GM23338 (cell line): Measurements from ENCODE around the gene DIRAS2. TPM values are rescaled to one million over a fixed set of nuclear protein-coding genes. Genes with fewer than 3 reads are reported as not detected.

Experiments used
- ATAC-seq: fragments of 200-7000 bp; cut with Tn5 transposase; 3 replicates; pipeline ENCODE4 v1.9.1; 2020
- DNase-seq: peaks from one replicate; pipeline ENCODE4 v3.0.0-alpha.2; 2015; ENCODE audit warnings: low spot score
- H2AFZ ChIP-seq: fragments of 200-600 bp; sonication (generic); 2 replicates; pipeline ENCODE4 v1.8.0; 2016; ENCODE audit warnings: antibody characterized with exemption, mild to moderate bottlenecking, moderate library complexity
- H3F3A ChIP-seq: fragments of 200-600 bp; sonication (generic); replicated peaks from 2 replicates; pipeline ENCODE4 v1.8.0; 2017; ENCODE audit warnings: antibody characterized with exemption, mixed run types, low read depth
- H3K27ac ChIP-seq: fragments of 200-600 bp; sonication (generic); 2 replicates; pipeline ENCODE4 v1.6.1; 2016; ENCODE audit warnings: low read depth
- H3K27me3 ChIP-seq: fragments of 200-600 bp; sonication (generic); 2 replicates; pipeline ENCODE4 v1.8.0; 2016; ENCODE audit warnings: mild to moderate bottlenecking, mixed run types, moderate library complexity; ENCODE audit not compliant: insufficient read depth
- H3K36me3 ChIP-seq: fragments of 200-600 bp; sonication (generic); 2 replicates; pipeline ENCODE4 v1.8.0; 2016; ENCODE audit warnings: mild to moderate bottlenecking; ENCODE audit not compliant: insufficient read depth
- H3K4me1 ChIP-seq: fragments of 200-600 bp; sonication (generic); 2 replicates; pipeline ENCODE4 v1.8.0; 2016; ENCODE audit warnings: mild to moderate bottlenecking, moderate library complexity; ENCODE audit not compliant: insufficient read depth
- H3K4me2 ChIP-seq: fragments of 200-600 bp; sonication (generic); 2 replicates; pipeline ENCODE4 v1.7.1; 2017; ENCODE audit warnings: mixed run types
- H3K4me3 ChIP-seq: fragments of 200-600 bp; sonication (generic); 2 replicates; pipeline ENCODE4 v1.6.1; 2016; ENCODE audit warnings: mixed run types
- H3K79me2 ChIP-seq: fragments of 200-600 bp; sonication (generic); replicated peaks from 2 replicates; pipeline ENCODE4 v1.8.0; 2017; ENCODE audit warnings: mild to moderate bottlenecking; ENCODE audit not compliant: insufficient read depth
- H3K9me2 ChIP-seq: fragments of 200-600 bp; sonication (generic); 2 replicates; pipeline ENCODE4 v1.8.0; 2017; ENCODE audit not compliant: insufficient read depth
- H4K20me1 ChIP-seq: fragments of 200-600 bp; sonication (generic); replicated peaks from 2 replicates; pipeline ENCODE4 v1.8.0; 2017; ENCODE audit warnings: mild to moderate bottlenecking; ENCODE audit not compliant: insufficient read depth
- H3K27ac Mint-ChIP-seq: 2 replicates; pipeline ENCODE4 v1.8.0; 2020; ENCODE audit warnings: inconsistent platforms, mild to moderate bottlenecking, moderate library complexity, mixed read lengths
- H3K27me3 Mint-ChIP-seq: 3 replicates; pipeline ENCODE4 v1.8.0; 2022; ENCODE audit warnings: low read depth, mild to moderate bottlenecking, moderate library complexity, mixed read lengths, inconsistent platforms; ENCODE audit not compliant: insufficient read depth, poor library complexity
- H3K36me3 Mint-ChIP-seq: 3 replicates; pipeline ENCODE4 v1.8.0; 2021; ENCODE audit warnings: low read depth, mild to moderate bottlenecking, inconsistent platforms, moderate library complexity, mixed read lengths
- H3K4me1 Mint-ChIP-seq: 3 replicates; pipeline ENCODE4 v1.8.0; 2020; ENCODE audit warnings: mild to moderate bottlenecking, inconsistent platforms, mixed read lengths
- H3K4me3 Mint-ChIP-seq: 3 replicates; pipeline ENCODE4 v1.8.0; 2021; ENCODE audit warnings: moderate library complexity, mild to moderate bottlenecking, inconsistent platforms, mixed read lengths
- H3K9me3 Mint-ChIP-seq: 3 replicates; pipeline ENCODE4 v1.8.0; 2020; ENCODE audit warnings: moderate library complexity, mild to moderate bottlenecking, inconsistent platforms, mixed read lengths
- CREB1 ChIP-seq: fragments of 250-450 bp; sonication (Bioruptor Pico); IDR thresholded peaks from 2 replicates; pipeline ENCODE4 v1.5.0; 2020; ENCODE audit warnings: low read depth, mild to moderate bottlenecking, moderate library complexity
- EZH2 ChIP-seq: fragments of 200-600 bp; sonication (generic); IDR thresholded peaks from one replicate; pipeline ENCODE4 v1.8.0; 2017; ENCODE audit warnings: antibody characterized with exemption, mild to moderate bottlenecking, low read depth; ENCODE audit not compliant: unreplicated experiment
- EZH2phosphoT487 ChIP-seq: fragments of 200-600 bp; sonication (generic); IDR thresholded peaks from one replicate; pipeline ENCODE4 v1.8.1; 2018; ENCODE audit warnings: antibody characterized with exemption; ENCODE audit not compliant: unreplicated experiment
- JUNB ChIP-seq: IDR thresholded peaks from one replicate; pipeline ENCODE4 v1.6.1; 2016; ENCODE audit warnings: antibody characterized with exemption; ENCODE audit not compliant: unreplicated experiment
- NANOG ChIP-seq: IDR thresholded peaks from 2 replicates; pipeline ENCODE4 v1.6.1; 2016; ENCODE audit warnings: antibody characterized with exemption, borderline replicate concordance
- STAT1 ChIP-seq: IDR thresholded peaks from one replicate; pipeline ENCODE4 v1.6.1; 2016; ENCODE audit warnings: antibody characterized with exemption; ENCODE audit not compliant: unreplicated experiment
- ZNF114 ChIP-seq: fragments of 250-450 bp; sonication (Bioruptor Pico); IDR thresholded peaks from 2 replicates; pipeline ENCODE4 v1.5.0; 2020; ENCODE audit warnings: mild to moderate bottlenecking, moderate library complexity
- ZNF331 ChIP-seq: fragments of 250-450 bp; sonication (Bioruptor Pico); IDR thresholded peaks from 2 replicates; pipeline ENCODE4 v1.5.0; 2020; ENCODE audit warnings: low read depth, mild to moderate bottlenecking, moderate library complexity
- polyA plus RNA-seq: library from polyadenylated mRNA; unstranded; fragments of >200 nt; fragmentation: Nextera tagmentation; extraction: Ambion mirVana; gene quantifications from 2 replicates; pipeline ENCODE4 v1.2.1, GENCODE V29; 2016
- total RNA-seq: library from RNA; depleted of rRNA; stranded (reverse); fragments of >200 nt; shearing (Covaris generic); gene quantifications from 2 replicates; pipeline ENCODE4 v1.2.3, GENCODE V29; 2014
- TF ChIP-seq, protein P1 (sequence below): IDR thresholded peaks from 2 replicates; pipeline ENCODE4 v1.6.1; 2016; ENCODE audit warnings: antibody characterized with exemption
- TF ChIP-seq, protein P2 (sequence below): fragments of 250-450 bp; sonication (Bioruptor Pico); IDR thresholded peaks from 2 replicates; pipeline ENCODE4 v1.5.0; 2020; ENCODE audit warnings: mild to moderate bottlenecking, moderate library complexity
- TF ChIP-seq, protein P3 (sequence below): IDR thresholded peaks from one replicate; pipeline ENCODE4 v1.6.1; 2018; ENCODE audit warnings: antibody characterized with exemption; ENCODE audit not compliant: unreplicated experiment

The DIRAS2 gene
- total and polyA plus RNA-seq, 2 experiments from 2014 or later: 0.13 to 0.28 TPM

DNA sequence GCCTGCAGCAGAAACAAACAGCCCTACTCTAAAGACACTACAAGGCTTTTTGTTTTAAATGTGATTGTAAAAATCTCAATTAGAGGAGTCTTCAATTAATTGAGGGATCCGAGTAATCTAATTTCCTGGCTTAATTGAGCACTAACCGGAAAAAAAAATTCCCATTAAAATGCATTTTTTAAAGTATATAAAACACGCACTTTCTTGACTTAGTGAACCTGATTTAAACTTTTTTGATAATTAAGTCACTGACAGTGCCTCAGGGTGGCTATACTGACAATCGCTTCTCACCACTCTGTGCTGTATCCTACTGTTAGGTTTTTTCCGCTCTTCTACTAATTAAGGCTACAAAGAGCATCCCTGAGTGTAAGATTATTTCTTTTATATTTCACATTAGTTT, 44.4 kb downstream of the DIRAS2 start:
- Histone ChIP-seq H3K9me2 (peaks cover 8% of the 10 kb centered on the region; the same call in 1 of the 2 replicates), H3K4me2 (no peak overlapping the region), H3K79me2 (no peaks in the 10 kb centered on the region), H2AFZ (no peak overlapping the region), H3K27me3 (no peaks in the 10 kb centered on the region), H3F3A (no peaks in the 10 kb centered on the region), H3K27ac (no peak overlapping the region), H3K4me3 (no peak overlapping the region), H4K20me1 (no peaks in the 10 kb centered on the region), H3K36me3 (no peaks in the 10 kb centered on the region), H3K4me1 (no peaks in the 10 kb centered on the region)
- peaks cover 10% of the 10 kb centered on the region; the same call in 2 of the 3 replicates for H3K4me1 Mint-ChIP-seq
- no peak for ATAC-seq
- H3K36me3 Mint-ChIP-seq: no peaks in the 10 kb centered on the region
- peaks cover 6% of the 10 kb centered on the region for H3K9me3 Mint-ChIP-seq
- no peak overlapping the region for H3K27ac Mint-ChIP-seq
- TF ChIP-seq STAT1 (no peak), EZH2 (no peak), ZNF114 (CRISPR knock-in tag) (no peak), EZH2phosphoT487 (no peak)
- H3K27me3 Mint-ChIP-seq: no peaks in the 10 kb centered on the region
- no peak for DNase-seq
- H3K4me3 Mint-ChIP-seq: no peak overlapping the region

DNA sequence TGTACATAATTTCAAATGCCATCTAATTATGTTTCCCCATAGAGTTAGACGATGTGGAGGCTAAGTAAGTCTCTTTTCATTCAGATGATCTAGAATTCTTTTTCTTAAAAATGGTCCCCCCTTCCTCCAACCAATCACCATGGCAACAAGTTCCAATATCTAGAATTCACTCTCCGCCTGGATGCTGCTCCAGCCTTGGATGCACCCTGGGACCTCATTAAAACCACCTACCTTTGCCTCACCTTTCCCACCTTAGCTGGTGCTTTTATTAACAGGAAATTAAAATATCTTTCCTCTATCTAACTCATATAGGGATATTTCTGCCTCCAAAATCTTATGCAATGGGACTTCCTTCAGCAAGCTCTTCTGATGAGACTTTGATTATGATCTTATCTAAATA, 49.0 kb downstream of the DIRAS2 start:
- Mint-ChIP-seq H3K27ac (no peak overlapping the region), H3K36me3 (no peaks in the 10 kb centered on the region), H3K4me3 (no peak overlapping the region), H3K27me3 (no peaks in the 10 kb centered on the region), H3K9me3 (peaks cover 6% of the 10 kb centered on the region), H3K4me1 (no peaks in the 10 kb centered on the region)
- Histone ChIP-seq H3K27ac (no peak overlapping the region), H3K4me1 (no peaks in the 10 kb centered on the region), H3F3A (no peaks in the 10 kb centered on the region), H3K79me2 (no peaks in the 10 kb centered on the region), H3K4me2 (no peak overlapping the region), H2AFZ (no peak overlapping the region), H3K4me3 (no peak overlapping the region), H3K9me2 (peaks cover 8% of the 10 kb centered on the region; the same call in 1 of the 2 replicates), H4K20me1 (no peaks in the 10 kb centered on the region), H3K36me3 (no peaks in the 10 kb centered on the region), H3K27me3 (no peaks in the 10 kb centered on the region)
- DNase-seq: no peak
- no peak for ATAC-seq
- TF ChIP-seq ZNF331 (CRISPR knock-in tag) (no peak), JUNB (no peak), ZNF114 (CRISPR knock-in tag) (no peak), CREB1 (no peak), NANOG (no peak)
- TF ChIP-seq, protein P1, sequence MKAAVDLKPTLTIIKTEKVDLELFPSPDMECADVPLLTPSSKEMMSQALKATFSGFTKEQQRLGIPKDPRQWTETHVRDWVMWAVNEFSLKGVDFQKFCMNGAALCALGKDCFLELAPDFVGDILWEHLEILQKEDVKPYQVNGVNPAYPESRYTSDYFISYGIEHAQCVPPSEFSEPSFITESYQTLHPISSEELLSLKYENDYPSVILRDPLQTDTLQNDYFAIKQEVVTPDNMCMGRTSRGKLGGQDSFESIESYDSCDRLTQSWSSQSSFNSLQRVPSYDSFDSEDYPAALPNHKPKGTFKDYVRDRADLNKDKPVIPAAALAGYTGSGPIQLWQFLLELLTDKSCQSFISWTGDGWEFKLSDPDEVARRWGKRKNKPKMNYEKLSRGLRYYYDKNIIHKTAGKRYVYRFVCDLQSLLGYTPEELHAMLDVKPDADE: no peak
- TF ChIP-seq, protein P2, sequence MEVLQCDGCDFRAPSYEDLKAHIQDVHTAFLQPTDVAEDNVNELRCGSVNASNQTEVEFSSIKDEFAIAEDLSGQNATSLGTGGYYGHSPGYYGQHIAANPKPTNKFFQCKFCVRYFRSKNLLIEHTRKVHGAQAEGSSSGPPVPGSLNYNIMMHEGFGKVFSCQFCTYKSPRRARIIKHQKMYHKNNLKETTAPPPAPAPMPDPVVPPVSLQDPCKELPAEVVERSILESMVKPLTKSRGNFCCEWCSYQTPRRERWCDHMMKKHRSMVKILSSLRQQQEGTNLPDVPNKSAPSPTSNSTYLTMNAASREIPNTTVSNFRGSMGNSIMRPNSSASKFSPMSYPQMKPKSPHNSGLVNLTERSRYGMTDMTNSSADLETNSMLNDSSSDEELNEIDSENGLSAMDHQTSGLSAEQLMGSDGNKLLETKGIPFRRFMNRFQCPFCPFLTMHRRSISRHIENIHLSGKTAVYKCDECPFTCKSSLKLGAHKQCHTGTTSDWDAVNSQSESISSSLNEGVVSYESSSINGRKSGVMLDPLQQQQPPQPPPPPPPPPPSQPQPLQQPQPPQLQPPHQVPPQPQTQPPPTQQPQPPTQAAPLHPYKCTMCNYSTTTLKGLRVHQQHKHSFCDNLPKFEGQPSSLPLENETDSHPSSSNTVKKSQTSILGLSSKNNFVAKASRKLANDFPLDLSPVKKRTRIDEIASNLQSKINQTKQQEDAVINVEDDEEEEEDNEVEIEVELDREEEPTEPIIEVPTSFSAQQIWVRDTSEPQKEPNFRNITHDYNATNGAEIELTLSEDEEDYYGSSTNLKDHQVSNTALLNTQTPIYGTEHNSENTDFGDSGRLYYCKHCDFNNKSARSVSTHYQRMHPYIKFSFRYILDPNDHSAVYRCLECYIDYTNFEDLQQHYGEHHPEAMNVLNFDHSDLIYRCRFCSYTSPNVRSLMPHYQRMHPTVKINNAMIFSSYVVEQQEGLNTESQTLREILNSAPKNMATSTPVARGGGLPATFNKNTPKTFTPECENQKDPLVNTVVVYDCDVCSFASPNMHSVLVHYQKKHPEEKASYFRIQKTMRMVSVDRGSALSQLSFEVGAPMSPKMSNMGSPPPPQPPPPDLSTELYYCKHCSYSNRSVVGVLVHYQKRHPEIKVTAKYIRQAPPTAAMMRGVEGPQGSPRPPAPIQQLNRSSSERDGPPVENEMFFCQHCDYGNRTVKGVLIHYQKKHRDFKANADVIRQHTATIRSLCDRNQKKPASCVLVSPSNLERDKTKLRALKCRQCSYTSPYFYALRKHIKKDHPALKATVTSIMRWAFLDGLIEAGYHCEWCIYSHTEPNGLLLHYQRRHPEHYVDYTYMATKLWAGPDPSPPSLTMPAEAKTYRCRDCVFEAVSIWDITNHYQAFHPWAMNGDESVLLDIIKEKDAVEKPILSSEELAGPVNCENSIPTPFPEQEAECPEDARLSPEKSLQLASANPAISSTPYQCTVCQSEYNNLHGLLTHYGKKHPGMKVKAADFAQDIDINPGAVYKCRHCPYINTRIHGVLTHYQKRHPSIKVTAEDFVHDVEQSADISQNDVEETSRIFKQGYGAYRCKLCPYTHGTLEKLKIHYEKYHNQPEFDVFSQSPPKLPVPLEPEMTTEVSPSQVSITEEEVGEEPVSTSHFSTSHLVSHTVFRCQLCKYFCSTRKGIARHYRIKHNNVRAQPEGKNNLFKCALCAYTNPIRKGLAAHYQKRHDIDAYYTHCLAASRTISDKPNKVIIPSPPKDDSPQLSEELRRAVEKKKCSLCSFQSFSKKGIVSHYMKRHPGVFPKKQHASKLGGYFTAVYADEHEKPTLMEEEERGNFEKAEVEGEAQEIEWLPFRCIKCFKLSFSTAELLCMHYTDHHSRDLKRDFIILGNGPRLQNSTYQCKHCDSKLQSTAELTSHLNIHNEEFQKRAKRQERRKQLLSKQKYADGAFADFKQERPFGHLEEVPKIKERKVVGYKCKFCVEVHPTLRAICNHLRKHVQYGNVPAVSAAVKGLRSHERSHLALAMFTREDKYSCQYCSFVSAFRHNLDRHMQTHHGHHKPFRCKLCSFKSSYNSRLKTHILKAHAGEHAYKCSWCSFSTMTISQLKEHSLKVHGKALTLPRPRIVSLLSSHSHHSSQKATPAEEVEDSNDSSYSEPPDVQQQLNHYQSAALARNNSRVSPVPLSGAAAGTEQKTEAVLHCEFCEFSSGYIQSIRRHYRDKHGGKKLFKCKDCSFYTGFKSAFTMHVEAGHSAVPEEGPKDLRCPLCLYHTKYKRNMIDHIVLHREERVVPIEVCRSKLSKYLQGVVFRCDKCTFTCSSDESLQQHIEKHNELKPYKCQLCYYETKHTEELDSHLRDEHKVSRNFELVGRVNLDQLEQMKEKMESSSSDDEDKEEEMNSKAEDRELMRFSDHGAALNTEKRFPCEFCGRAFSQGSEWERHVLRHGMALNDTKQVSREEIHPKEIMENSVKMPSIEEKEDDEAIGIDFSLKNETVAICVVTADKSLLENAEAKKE (CRISPR knock-in tag): no peak
- TF ChIP-seq, protein P3, sequence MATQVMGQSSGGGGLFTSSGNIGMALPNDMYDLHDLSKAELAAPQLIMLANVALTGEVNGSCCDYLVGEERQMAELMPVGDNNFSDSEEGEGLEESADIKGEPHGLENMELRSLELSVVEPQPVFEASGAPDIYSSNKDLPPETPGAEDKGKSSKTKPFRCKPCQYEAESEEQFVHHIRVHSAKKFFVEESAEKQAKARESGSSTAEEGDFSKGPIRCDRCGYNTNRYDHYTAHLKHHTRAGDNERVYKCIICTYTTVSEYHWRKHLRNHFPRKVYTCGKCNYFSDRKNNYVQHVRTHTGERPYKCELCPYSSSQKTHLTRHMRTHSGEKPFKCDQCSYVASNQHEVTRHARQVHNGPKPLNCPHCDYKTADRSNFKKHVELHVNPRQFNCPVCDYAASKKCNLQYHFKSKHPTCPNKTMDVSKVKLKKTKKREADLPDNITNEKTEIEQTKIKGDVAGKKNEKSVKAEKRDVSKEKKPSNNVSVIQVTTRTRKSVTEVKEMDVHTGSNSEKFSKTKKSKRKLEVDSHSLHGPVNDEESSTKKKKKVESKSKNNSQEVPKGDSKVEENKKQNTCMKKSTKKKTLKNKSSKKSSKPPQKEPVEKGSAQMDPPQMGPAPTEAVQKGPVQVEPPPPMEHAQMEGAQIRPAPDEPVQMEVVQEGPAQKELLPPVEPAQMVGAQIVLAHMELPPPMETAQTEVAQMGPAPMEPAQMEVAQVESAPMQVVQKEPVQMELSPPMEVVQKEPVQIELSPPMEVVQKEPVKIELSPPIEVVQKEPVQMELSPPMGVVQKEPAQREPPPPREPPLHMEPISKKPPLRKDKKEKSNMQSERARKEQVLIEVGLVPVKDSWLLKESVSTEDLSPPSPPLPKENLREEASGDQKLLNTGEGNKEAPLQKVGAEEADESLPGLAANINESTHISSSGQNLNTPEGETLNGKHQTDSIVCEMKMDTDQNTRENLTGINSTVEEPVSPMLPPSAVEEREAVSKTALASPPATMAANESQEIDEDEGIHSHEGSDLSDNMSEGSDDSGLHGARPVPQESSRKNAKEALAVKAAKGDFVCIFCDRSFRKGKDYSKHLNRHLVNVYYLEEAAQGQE: no peak
